H9 (cell line): ENCODE data around the gene TMEM183A. TPM values are rescaled to one million over a fixed set of nuclear protein-coding genes. Genes with fewer than 3 reads are reported as not detected.

ENCODE experiments used
- DNase-seq: peaks from one replicate; pipeline ENCODE4 v3.0.0-alpha.2; 2017
- H2AFZ ChIP-seq: one replicate; pipeline ENCODE4 v1.6.1; 2013; ENCODE audit warnings: mild to moderate bottlenecking, low read length, control low read depth, moderate library complexity
- H2AK5ac ChIP-seq: 2 replicates; pipeline ENCODE4 v1.6.1; 2013; ENCODE audit warnings: low read length, control low read depth, mixed read lengths; ENCODE audit not compliant: insufficient read length
- H2BK120ac ChIP-seq: one replicate; pipeline ENCODE4 v1.6.1; 2013; ENCODE audit warnings: low read depth, mild to moderate bottlenecking, low read length, control low read depth, inconsistent platforms; ENCODE audit not compliant: poor library complexity, severe bottlenecking
- H2BK12ac ChIP-seq: 2 replicates; pipeline ENCODE4 v1.6.1; 2013; ENCODE audit warnings: low read length, control low read depth, mixed read lengths, low read depth; ENCODE audit not compliant: insufficient read length
- H2BK15ac ChIP-seq: 2 replicates; pipeline ENCODE4 v1.6.1; 2013; ENCODE audit warnings: low read depth, low read length, control low read depth
- H2BK20ac ChIP-seq: one replicate; pipeline ENCODE4 v1.6.1; 2013; ENCODE audit warnings: low read depth, mild to moderate bottlenecking, low read length, control low read depth, inconsistent platforms; ENCODE audit not compliant: poor library complexity, severe bottlenecking
- H2BK5ac ChIP-seq: 2 replicates; pipeline ENCODE4 v1.6.1; 2013; ENCODE audit warnings: low read length, control low read depth, mixed read lengths; ENCODE audit not compliant: insufficient read length
- H3K14ac ChIP-seq: 2 replicates; pipeline ENCODE4 v1.6.1; 2013; ENCODE audit warnings: low read length, control low read depth; ENCODE audit not compliant: insufficient read depth
- H3K18ac ChIP-seq: 2 replicates; pipeline ENCODE4 v1.6.1; 2013; ENCODE audit warnings: low read depth, mild to moderate bottlenecking, mixed read lengths, low read length, control low read depth; ENCODE audit not compliant: insufficient read length
- H3K23ac ChIP-seq: 2 replicates; pipeline ENCODE4 v1.6.1; 2013; ENCODE audit warnings: low read length, control low read depth, mixed read lengths, low read depth; ENCODE audit not compliant: insufficient read length
- H3K23me2 ChIP-seq: 2 replicates; pipeline ENCODE4 v1.6.1; 2013; ENCODE audit warnings: low read depth, mild to moderate bottlenecking, mixed read lengths, low read length, control low read depth; ENCODE audit not compliant: insufficient read length, poor library complexity, severe bottlenecking
- H3K27ac ChIP-seq: 2 replicates; pipeline ENCODE4 v1.5.1; 2013; ENCODE audit warnings: low read length, control low read depth, mixed read lengths, low read depth; ENCODE audit not compliant: insufficient read length
- H3K27me3 ChIP-seq: 2 replicates; pipeline ENCODE4 v1.6.1; 2013; ENCODE audit warnings: low read length, control low read depth, inconsistent platforms; ENCODE audit not compliant: insufficient read depth
- H3K4ac ChIP-seq: 2 replicates; pipeline ENCODE4 v1.6.1; 2013; ENCODE audit warnings: low read depth, mild to moderate bottlenecking, control low read depth, inconsistent platforms, low read length, moderate library complexity
- H3K4me1 ChIP-seq: 2 replicates; pipeline ENCODE4 v1.6.1; 2013; ENCODE audit warnings: low read length, control low read depth, inconsistent platforms; ENCODE audit not compliant: insufficient read depth
- H3K4me2 ChIP-seq: 2 replicates; pipeline ENCODE4 v1.6.1; 2013; ENCODE audit warnings: low read length, control low read depth, mixed read lengths; ENCODE audit not compliant: insufficient read length, insufficient read depth
- H3K56ac ChIP-seq: 2 replicates; pipeline ENCODE4 v1.6.1; 2013; ENCODE audit warnings: low read depth, mild to moderate bottlenecking, mixed read lengths, low read length, control low read depth; ENCODE audit not compliant: insufficient read length
- H3K79me1 ChIP-seq: 2 replicates; pipeline ENCODE4 v1.6.1; 2013; ENCODE audit warnings: low read depth, mild to moderate bottlenecking, moderate library complexity, low read length, control low read depth, inconsistent platforms; ENCODE audit not compliant: insufficient read depth, poor library complexity, severe bottlenecking
- H3K79me2 ChIP-seq: 2 replicates; pipeline ENCODE4 v1.6.1; 2013; ENCODE audit warnings: low read length, control low read depth, inconsistent platforms; ENCODE audit not compliant: insufficient read depth
- H3K9ac ChIP-seq: 2 replicates; pipeline ENCODE4 v1.6.1; 2013; ENCODE audit warnings: low read length, control low read depth, mixed read lengths; ENCODE audit not compliant: insufficient read length; ENCODE audit errors: extremely low read depth
- H3K9me3 ChIP-seq: one replicate; pipeline ENCODE4 v1.6.1; 2013; ENCODE audit warnings: low read depth, low read length, inconsistent platforms; ENCODE audit not compliant: control insufficient read depth
- H3T11ph ChIP-seq: one replicate; pipeline ENCODE4 v1.6.1; 2013; ENCODE audit warnings: mild to moderate bottlenecking, low read length, control low read depth, inconsistent platforms
- H4K20me1 ChIP-seq: one replicate; pipeline ENCODE4 v1.6.1; 2013; ENCODE audit not compliant: control insufficient read depth, insufficient read length, insufficient read depth
- H4K5ac ChIP-seq: 2 replicates; pipeline ENCODE4 v1.6.1; 2013; ENCODE audit warnings: low read depth, mild to moderate bottlenecking, mixed read lengths, low read length, control low read depth; ENCODE audit not compliant: insufficient read length
- H4K8ac ChIP-seq: replicated peaks from 2 replicates; pipeline ENCODE4 v1.6.1; 2013; ENCODE audit warnings: low read length, control low read depth, mixed read lengths, low read depth; ENCODE audit not compliant: insufficient read length
- H4K91ac ChIP-seq: 2 replicates; pipeline ENCODE4 v1.6.1; 2013; ENCODE audit warnings: low read depth, mild to moderate bottlenecking, moderate library complexity, mixed read lengths, low read length, control low read depth; ENCODE audit not compliant: insufficient read length
- H3K27ac Mint-ChIP-seq, 3 experiments: 2 replicates in 2 of 3; 3 replicates in 1 of 3; pipeline ENCODE4 v1.8.0; 2020 to 2021; ENCODE audit warnings: mixed read lengths in 3 of 3, mild to moderate bottlenecking in 1 of 3, moderate library complexity in 1 of 3
- H3K27me3 Mint-ChIP-seq: 2 replicates; pipeline ENCODE4 v1.8.0; 2021; ENCODE audit warnings: low read depth, mild to moderate bottlenecking, moderate library complexity, mixed read lengths
- H3K36me3 Mint-ChIP-seq, 3 experiments: 2 replicates in 2 of 3; 3 replicates in 1 of 3; pipeline ENCODE4 v1.8.0; 2020 to 2021; ENCODE audit warnings: low read depth in 3 of 3, mixed read lengths in 3 of 3; ENCODE audit not compliant: insufficient read depth in 1 of 3
- H3K4me1 Mint-ChIP-seq, 2 experiments: 2 replicates each; pipeline ENCODE4 v1.8.0; 2020; ENCODE audit warnings: mixed read lengths in 2 of 2
- H3K4me3 Mint-ChIP-seq, 2 experiments: 2 replicates in 1 of 2; 3 replicates in 1 of 2; pipeline ENCODE4 v1.8.0; 2020 to 2021; ENCODE audit warnings: mild to moderate bottlenecking in 2 of 2, mixed read lengths in 2 of 2, moderate library complexity in 1 of 2
- H3K9me3 Mint-ChIP-seq, 2 experiments: 2 replicates in 1 of 2; 3 replicates in 1 of 2; pipeline ENCODE4 v1.8.0; 2020; ENCODE audit warnings: mild to moderate bottlenecking in 2 of 2, mixed read lengths in 2 of 2, moderate library complexity in 1 of 2
- CTCF ChIP-seq: fragments of 200-600 bp; sonication (generic); conservative IDR thresholded peaks from 3 replicates; pipeline ENCODE4 v1.8.0; 2021; ENCODE audit warnings: antibody characterized with exemption, mild to moderate bottlenecking
- WGBS: extraction: QIAGEN DNeasy Blood & Tissue Kit; methylation state at CpG from one replicate; pipeline ENCODE4 v1.1.7; 2013; ENCODE audit warnings: missing lambda C conversion rate, low lambda C conversion rate, mixed read lengths; ENCODE audit not compliant: insufficient read length; ENCODE audit errors: extremely low coverage; 5-methylcytosine and 5-hydroxymethylcytosine counted together
- total RNA-seq: library from RNA; stranded (reverse); gene quantifications from 2 replicates; pipeline ENCODE4 v1.2.1, GENCODE V29; 2021

The TMEM183A gene
- total RNA-seq, 1 experiment from 2014 or later: 93.4 TPM

GRCh38 chr1:202967684-202968281 is 39.4 kb upstream of the TMEM183A start:
- H3K79me2 ChIP-seq: no peaks in the 10 kb centered on the region
- Mint-ChIP-seq H3K4me3 (peak overlapping the region; percentile 77 to 91), H3K27me3 (peaks cover 20% of the 10 kb centered on the region), H3K36me3 (peaks cover 0 to 5% (median 4%) of the 10 kb centered on the region in 3 experiments; a peak in 3 of 7 replicates), H3K9me3 (no peaks in the 10 kb centered on the region; a peak in 1 of 5 replicates), H3K4me1 (peaks cover 16 to 19% of the 10 kb centered on the region in 2 experiments), H3K27ac (peak overlapping the region in 1 of 3 experiments; percentile 53; a peak in 2 of 7 replicates)
- no peaks in the 10 kb centered on the region for H3K27me3 ChIP-seq
- no peak overlapping the region for H3K23ac ChIP-seq
- H2AK5ac ChIP-seq: no peak overlapping the region
- DNase-seq: no peak
- no peaks in the 10 kb centered on the region for H4K20me1 ChIP-seq
- H4K91ac ChIP-seq: no peak overlapping the region
- H3K23me2 ChIP-seq: peaks cover 6% of the 10 kb centered on the region
- H3T11ph ChIP-seq: no peak overlapping the region
- no peak overlapping the region for H3K14ac ChIP-seq
- H2BK12ac ChIP-seq: no peak overlapping the region
- no peak overlapping the region for H2AFZ ChIP-seq
- H3K27ac ChIP-seq: no peak overlapping the region
- peak overlapping the region; percentile 75 for H3K4me2 ChIP-seq
- TF ChIP-seq CTCF: no peak
- WGBS: no CpG with 5 or more reads among the region's 21 CpGs
- no peak overlapping the region for H2BK20ac ChIP-seq
- no peak overlapping the region for H4K5ac ChIP-seq
- no peak overlapping the region for H2BK120ac ChIP-seq
- no peak overlapping the region for H2BK5ac ChIP-seq
- H3K4me1 ChIP-seq: no peaks in the 10 kb centered on the region
- H4K8ac ChIP-seq: no peak overlapping the region
- H3K9me3 ChIP-seq: no peaks in the 10 kb centered on the region
- H3K56ac ChIP-seq: no peak overlapping the region
- peak overlapping the region; percentile 45 for H3K9ac ChIP-seq
- H2BK15ac ChIP-seq: no peak overlapping the region
- no peak overlapping the region for H3K4ac ChIP-seq
- no peak overlapping the region for H3K18ac ChIP-seq
- H3K79me1 ChIP-seq: no peaks in the 10 kb centered on the region
